Erythroblast (primary cell): ENCODE data around the gene TMA7B.
"Not testable (repeated sequence)": the region's sequence is repeated elsewhere in the genome, so short reads cannot be mapped to it uniquely, and the experiment has no call there.

ENCODE experiments used
- GATA1 ChIP-seq: IDR thresholded peaks from 2 replicates; pipeline ENCODE4 v1.6.1; 2011; ENCODE audit warnings: low read depth, mild to moderate bottlenecking, control low read depth, low read length, moderate library complexity
- POLR2A ChIP-seq: IDR thresholded peaks from 2 replicates; pipeline ENCODE4 v1.6.1; 2011; ENCODE audit warnings: mild to moderate bottlenecking, low read length

DNA sequence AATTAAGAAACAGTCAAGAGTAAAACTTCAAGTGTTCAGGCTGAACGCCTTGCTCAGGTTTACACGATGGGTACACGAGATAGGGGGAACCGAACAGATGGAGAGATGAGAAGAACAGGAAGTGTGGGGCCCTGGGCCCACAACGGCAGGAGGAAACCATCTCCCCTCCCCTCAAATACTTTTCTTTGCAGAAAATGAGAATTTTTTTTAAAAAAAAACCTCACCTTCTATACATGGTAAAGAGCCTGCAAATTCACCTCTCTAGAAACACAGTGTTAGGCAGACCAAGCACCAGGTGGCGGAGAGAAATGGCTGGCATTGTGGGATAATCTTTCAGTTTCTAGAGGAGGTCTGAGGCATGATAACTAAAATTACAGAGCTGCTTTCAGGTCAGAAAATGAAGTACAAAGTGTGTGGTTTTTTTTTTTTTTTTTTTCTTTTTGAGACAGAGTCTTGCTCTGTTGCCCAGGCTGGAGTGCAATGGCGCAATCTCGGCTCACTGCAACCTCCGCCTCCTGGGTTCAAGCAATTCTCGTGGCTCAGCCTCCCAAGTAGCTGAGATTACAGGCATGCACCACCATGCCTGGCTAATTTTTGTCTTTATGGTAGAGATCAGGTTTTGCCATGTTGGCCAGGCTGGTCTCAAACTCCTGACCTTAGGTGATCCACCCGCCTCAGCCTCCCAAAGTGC, 8.4 kb upstream of the TMA7B start:
- TF ChIP-seq POLR2A, GATA1: not testable (repeated sequence)
